Vagina (tissue), 2 donors: ENCODE results near the gene SPHK2.

ENCODE experiments used
- POLR2A ChIP-seq, 2 donors: fragments of 450-650 bp; IDR thresholded peaks; one replicate each; pipeline ENCODE4 v1.6.1; 2017; ENCODE audit warnings: antibody characterized with exemption in 2 of 2, mild to moderate bottlenecking in 2 of 2, moderate library complexity in 2 of 2
- POLR2AphosphoS5 ChIP-seq, 2 donors: sonication (generic); formaldehyde crosslinking; IDR thresholded peaks; one replicate each; pipeline ENCODE4 v1.9.0; 2017; ENCODE audit warnings: antibody characterized with exemption in 2 of 2, mild to moderate bottlenecking in 2 of 2, low read depth in 1 of 2; ENCODE audit not compliant: insufficient read depth in 1 of 2
- TF ChIP-seq, protein P1 (sequence below), 3 experiments: fragments of 450-650 bp in 2 of 3; fragments of 200-600 bp in 1 of 3; sonication (generic) in 1 of 3; IDR thresholded peaks; one replicate each; pipeline ENCODE4 v1.5.1; 2017 to 2019; ENCODE audit warnings: antibody characterized with exemption in 3 of 3, mild to moderate bottlenecking in 2 of 3, moderate library complexity in 2 of 3

- TF ChIP-seq, protein P1, sequence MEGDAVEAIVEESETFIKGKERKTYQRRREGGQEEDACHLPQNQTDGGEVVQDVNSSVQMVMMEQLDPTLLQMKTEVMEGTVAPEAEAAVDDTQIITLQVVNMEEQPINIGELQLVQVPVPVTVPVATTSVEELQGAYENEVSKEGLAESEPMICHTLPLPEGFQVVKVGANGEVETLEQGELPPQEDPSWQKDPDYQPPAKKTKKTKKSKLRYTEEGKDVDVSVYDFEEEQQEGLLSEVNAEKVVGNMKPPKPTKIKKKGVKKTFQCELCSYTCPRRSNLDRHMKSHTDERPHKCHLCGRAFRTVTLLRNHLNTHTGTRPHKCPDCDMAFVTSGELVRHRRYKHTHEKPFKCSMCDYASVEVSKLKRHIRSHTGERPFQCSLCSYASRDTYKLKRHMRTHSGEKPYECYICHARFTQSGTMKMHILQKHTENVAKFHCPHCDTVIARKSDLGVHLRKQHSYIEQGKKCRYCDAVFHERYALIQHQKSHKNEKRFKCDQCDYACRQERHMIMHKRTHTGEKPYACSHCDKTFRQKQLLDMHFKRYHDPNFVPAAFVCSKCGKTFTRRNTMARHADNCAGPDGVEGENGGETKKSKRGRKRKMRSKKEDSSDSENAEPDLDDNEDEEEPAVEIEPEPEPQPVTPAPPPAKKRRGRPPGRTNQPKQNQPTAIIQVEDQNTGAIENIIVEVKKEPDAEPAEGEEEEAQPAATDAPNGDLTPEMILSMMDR (IDR thresholded peaks at IDR 0.05): no peak
- TF ChIP-seq POLR2A (IDR thresholded peaks at IDR 0.05) (no peak), POLR2AphosphoS5 (IDR thresholded peaks at IDR 0.05; ENCODE audit: insufficient read depth in 1 of 2, low read depth in 1 of 2) (no peak)
Measured at GRCh38 chr19:48623556-48624066, 4.3 kb downstream of the SPHK2 start.
